SW480 (cell line): Measurements from ENCODE around the gene CKMT2.

ENCODE experiments used
- DNase-seq: peaks from one replicate; pipeline ENCODE4 v3.0.0-alpha.2; 2016; ENCODE audit warnings: low spot score

Gene CKMT2

DNA sequence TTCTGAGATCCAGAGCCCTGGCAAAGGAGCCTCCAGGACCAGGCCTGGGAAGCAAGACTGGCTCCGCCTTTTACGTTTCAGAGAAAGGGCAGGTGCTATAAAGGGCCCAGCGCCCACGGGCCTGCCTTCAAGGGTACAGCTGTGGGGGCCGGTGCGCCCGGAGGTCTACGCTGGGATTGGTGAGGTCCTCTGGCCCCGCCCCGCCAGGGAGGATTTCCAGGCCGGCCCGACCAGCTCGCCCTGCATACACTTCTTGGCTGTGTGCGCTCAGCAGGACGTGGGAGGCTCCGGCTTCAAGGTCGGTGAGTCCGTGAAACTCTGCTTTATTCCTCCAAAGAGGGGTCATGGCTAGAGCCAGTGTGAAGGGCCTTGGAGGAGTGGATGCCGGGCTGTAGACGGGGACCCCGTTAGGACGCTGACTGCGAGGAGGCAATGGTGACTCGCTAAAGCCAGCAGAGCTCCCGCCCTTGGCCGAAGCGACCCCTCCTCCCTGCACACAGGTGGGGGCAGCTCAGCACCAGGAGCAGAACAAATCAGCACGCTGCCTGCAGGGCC, at the start of gene CKMT2:
CKMT2 (plus strand) TSS at position 243 of the 555 bp plus-strand sequence. CDS start 17,811 bp downstream, outside the sequence.
- DNase-seq = peak; percentile 58

- no peak for DNase-seq
Observed at GRCh38 chr5:81183811-81184748, 49.0 kb upstream of the CKMT2 start.

DNA sequence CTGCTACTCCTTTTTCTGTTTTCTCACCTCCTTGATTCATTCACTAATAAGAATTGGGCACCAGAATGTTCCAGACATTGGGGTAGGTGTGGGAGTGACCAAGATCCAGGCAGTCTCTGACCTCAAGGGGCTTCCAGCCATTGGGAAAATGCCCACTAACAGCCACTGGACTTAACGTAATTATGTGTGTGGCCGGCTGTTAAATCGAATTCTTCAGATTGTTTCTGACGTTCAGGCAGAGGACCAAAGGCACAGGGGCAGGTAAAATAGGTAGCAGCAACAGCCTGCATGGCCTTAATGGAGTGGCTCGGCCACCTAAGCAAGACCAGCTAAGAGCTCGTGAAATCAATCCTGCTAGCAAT, 48.4 kb upstream of the CKMT2 start:
- no peak for DNase-seq

- no peak for DNase-seq
Observed at GRCh38 chr5:81187885-81188284, 45.2 kb upstream of the CKMT2 start.

GRCh38 chr5:81188962-81189361, 44.2 kb upstream of the CKMT2 start:
- no peak for DNase-seq

DNA sequence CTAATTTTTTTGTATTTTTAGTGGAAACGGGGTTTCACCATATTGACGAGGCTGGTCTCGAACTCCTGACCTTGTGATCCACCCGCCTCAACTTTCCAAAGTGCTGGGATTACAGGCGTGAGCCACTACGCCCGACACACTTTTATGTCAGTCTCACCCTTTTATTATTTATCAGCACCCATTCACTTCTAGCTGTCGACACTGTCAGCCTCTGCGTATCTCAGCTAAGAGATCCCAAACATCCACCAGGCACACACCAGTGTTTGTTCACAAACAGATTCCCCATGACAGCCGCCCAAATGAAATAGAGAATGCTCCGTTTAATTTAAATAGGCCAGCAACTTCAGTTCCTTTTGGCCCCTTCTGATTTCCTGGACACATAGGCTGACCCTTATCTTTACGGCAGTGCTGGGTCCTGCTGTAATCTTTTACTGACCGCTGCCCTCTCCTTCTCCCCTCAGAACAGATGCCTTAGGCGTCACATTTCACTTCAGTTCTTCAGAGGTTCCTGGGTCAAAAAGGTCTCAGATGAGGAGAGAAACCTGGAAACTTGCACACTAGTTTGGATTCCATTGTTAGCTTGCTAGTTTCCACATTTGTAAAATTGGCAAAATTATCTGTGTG, 43.1 kb upstream of the CKMT2 start:
- no peak for DNase-seq

DNA sequence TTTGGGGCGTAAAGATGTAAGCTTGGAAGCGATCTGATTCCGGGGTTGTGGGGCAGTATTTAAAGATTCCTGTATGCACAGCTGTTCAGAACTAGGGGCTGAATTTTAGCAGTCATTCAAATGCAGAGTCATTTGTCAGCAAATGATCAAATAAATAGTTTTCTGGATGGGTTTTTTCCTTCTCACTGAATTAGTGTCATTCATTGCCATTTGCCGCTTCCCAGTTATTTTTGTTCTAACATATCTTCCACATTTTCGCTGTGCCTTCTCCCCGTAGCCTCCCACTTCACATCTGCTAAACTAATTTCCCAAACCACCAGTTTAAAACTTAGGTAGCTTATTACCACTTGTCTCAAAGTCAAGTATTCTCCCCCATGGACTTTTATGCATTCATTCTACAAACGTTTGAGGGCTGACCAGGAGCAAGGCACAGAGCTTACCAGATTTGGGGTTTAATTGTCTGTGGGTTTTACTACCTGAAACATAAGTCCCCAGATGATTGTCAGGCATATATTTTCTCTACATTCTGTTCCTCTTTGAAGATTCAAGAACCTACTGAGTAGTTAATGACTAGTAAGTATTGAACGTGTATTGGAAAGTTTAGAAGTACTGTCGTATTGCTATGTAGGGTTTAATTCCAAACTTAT, 41.3 kb upstream of the CKMT2 start:
- DNase-seq = no peak

DNA sequence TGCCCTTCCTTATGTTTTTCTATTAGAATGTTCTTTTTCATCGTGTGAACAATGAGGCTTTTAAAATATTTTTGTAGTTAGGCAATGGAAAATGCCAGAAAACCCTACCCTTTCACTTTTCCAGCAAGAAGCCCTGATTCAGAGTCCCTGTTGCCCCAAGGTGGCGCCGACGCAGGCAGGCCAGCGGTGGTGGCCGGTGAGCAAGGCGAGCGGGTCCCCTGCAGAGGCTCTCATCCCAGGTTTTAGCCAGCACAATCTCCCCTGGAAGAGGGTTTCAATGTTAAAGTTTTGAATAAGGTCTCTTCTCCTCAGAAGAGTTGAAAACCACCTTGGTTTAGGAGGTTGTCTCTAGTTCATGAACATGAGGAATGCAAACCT, 40.8 kb upstream of the CKMT2 start:
- DNase-seq = no peak

GRCh38 chr5:81194633-81195334, 38.3 kb upstream of the CKMT2 start:
- DNase-seq = peak; percentile 63

DNA sequence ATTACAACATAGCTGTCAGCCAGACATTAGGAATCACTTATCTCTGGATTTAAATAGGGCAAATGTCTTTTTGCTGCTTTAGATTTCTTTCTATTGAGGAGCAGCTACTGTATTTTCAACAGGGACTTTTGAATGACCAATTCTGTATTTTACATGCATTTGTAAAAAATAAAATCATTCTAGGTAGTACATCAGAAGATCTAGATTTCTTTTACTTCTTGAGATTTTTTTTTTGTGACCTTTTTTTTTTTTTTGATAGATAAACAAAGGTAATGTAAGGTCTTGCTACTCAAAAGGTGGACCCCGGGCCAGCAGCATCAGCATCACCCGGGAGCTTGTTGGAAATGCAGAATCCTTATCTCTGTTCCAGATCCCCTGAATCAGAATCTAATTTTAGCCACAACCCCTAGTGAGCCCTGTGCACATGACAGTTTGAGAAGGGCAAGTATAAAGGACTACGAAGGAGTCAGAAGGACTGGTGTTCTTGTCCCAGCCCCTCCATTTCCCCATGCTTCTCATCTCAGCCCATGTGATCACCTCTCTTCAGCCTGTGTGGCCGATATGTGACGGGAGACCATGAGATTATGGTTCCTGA, 37.7 kb upstream of the CKMT2 start:
- DNase-seq = no peak

DNA sequence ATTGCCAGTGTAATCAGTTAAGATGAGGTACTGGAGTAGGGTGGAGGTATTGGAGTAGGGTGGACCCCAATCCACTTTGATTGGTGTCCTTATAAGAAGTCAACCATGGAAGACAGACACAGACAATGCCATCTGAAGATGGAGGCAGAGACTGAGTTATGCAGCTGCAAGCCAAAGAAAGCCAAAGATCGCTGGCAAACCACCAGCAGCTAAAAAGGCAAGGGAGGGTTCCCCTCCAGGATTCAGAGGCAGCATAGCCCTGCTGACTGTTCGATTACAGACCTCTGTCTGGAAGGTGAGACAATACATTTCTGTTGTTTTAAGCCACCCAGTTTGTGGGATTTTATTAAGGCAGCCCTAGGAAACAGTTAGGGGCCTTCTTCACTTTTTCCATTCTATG, 30.5 kb upstream of the CKMT2 start:
- DNase-seq = no peak

DNA sequence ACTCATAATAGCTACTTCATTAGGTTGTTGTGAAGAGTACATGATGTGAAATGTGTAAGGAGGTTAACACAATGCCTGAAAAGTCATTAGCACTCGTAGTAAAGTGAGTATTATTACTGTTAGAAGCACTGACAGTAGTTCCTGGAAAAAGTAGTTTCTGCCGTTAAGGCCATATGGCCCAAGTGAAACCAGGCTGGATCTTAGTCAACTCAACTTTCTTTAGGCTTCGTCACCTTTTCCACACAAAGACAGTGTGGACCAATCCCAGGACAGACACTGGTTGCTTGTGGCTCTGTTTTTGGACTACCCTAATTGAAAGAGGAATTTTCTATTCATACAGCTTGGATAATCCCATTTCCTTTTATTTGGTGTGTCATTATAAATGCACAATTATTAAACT, 29.4 kb upstream of the CKMT2 start:
- DNase-seq = no peak

GRCh38 chr5:81204205-81204604, 28.9 kb upstream of the CKMT2 start:
- no peak for DNase-seq

- no peak for DNase-seq
Observed at GRCh38 chr5:81205058-81205457, 28.1 kb upstream of the CKMT2 start.

DNA sequence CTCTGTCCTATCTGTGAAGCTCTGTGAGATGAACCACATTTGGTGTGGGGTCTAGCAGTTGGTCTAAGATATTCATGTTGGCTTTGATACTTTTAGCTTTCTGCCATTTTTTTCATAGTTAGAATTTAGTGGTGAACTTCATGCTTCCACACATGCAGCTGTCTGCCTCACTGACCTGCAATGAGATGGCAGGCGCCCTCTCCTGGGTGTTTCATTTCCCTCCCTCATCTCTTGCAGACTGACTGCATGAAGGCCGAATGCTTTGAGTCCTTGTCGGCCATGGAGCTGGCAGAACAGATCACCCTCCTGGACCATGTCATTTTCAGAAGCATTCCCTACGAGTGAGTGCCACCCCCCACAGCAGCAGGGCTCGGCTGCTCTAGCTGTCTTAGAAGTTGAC, 26.1 kb upstream of the CKMT2 start:
- DNase-seq = no peak

- no peak for DNase-seq
Observed at GRCh38 chr5:81208904-81209303, 24.2 kb upstream of the CKMT2 start.

DNA sequence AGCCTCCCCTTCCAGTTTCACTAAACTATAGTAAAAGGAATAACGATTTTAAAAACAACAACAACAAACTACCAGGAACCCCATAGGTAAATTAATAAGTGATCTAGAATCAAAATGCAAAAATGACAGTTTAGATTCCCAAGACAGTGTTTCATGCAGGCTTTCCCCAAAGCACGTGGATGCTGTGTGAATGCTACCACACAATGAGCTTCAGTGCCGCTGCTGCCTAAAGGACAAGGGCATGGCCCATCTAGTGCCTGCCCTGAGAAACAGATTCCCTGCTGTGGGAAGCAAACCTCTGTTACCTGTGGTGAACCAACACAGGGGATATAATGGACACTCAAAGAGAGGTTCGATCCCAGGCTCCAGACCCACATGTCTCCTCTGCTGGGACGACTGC, 23.7 kb upstream of the CKMT2 start:
- no peak for DNase-seq

DNA sequence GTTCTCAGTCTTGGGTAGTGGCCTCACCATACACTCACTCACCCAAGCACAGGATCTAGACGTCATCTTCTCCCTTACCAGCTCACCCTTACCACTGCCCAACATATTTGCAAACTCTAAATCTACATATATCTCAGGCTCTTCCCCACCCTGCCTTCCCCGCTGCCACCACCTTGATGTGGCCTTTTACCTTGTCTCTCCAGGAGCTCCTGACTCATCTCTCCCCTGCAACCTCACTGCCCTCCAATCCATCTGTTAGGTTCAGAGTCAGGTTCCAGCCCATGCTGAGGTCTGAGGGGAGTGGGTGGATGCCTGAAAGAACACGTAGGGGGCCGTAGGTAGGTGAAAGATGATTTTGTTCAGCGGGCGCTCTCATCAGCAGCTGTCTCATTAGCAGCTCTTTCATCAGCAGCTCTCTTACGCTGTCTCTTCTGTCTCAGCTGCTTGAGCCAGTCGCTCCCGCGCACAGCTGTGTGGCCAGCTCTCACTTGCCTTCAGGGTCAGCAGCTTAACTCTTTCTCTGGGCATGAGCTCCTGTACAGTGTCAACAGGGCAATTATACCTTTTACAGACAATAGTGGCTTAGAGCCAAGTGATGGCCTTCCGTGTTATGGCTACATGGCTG, 23.1 kb upstream of the CKMT2 start:
- DNase-seq = no peak

- DNase-seq = peak; percentile 63
Observed at GRCh38 chr5:81212211-81212751, 20.8 kb upstream of the CKMT2 start.

DNA sequence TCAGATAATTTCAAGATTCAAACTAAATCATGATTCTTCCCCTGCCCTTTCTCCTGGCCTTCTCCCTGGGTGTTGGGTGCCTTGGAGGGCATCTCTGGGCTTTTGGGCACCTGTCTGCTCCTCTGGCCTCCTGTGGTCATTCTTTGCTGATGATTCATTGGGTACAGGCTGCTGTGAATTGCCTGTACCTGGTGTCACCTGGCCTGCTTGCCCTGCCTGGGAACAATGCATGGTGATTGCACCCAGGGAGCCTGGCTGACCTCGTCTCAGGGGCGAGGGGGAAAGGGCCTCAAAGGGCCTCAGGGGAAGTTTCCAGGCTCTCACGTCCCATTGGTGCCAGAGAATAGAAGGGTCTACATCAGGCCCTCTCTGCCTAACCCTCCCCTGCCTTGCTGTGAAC, 20.1 kb upstream of the CKMT2 start:
- peak; percentile 58 for DNase-seq

- no peak for DNase-seq
Observed at GRCh38 chr5:81214848-81215247, 18.3 kb upstream of the CKMT2 start.
